ENCODE results near the gene NOS1AP. TPM values are rescaled to one million over a fixed set of nuclear protein-coding genes. Genes with fewer than 3 reads are reported as not detected.

NOS1AP gene
- total and polyA plus RNA-seq, 8 donors: 0.25 to 13.8 (median 6.2) TPM

GRCh38 chr1:162383516-162383915 lies 314.0 kb downstream of the NOS1AP start:
- no peaks in the 10 kb centered on the region for H3K27me3 ChIP-seq
- intact Hi-C loops (cut with DNase I; ENCODE audit: low total_unique reads): no loop called here
- H3K9me3 ChIP-seq: no peaks in the 10 kb centered on the region
- peaks cover 0 to 9% (median 3%) of the 10 kb centered on the region in 4 donors for H3K4me1 ChIP-seq
- peaks cover 0 to 43% (median 15%) of the 10 kb centered on the region in 4 donors for H3K36me3 ChIP-seq
- no peak for DNase-seq
- TF ChIP-seq EP300 (IDR thresholded peaks at IDR 0.05) (no peak), POLR2AphosphoS5 (IDR thresholded peaks at IDR 0.05) (no peak), POLR2A (IDR thresholded peaks at IDR 0.05) (no peak)
- TF ChIP-seq, protein P1, sequence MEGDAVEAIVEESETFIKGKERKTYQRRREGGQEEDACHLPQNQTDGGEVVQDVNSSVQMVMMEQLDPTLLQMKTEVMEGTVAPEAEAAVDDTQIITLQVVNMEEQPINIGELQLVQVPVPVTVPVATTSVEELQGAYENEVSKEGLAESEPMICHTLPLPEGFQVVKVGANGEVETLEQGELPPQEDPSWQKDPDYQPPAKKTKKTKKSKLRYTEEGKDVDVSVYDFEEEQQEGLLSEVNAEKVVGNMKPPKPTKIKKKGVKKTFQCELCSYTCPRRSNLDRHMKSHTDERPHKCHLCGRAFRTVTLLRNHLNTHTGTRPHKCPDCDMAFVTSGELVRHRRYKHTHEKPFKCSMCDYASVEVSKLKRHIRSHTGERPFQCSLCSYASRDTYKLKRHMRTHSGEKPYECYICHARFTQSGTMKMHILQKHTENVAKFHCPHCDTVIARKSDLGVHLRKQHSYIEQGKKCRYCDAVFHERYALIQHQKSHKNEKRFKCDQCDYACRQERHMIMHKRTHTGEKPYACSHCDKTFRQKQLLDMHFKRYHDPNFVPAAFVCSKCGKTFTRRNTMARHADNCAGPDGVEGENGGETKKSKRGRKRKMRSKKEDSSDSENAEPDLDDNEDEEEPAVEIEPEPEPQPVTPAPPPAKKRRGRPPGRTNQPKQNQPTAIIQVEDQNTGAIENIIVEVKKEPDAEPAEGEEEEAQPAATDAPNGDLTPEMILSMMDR (IDR thresholded peaks at IDR 0.05): no peak
- H3K4me3 ChIP-seq: no peak overlapping the region
- 89 to 96% (median 94%) methylated on average over 8 of the region's 8 CpGs for WGBS, 5 donors
- H3K27ac ChIP-seq: no peak overlapping the region

- Histone ChIP-seq H3K4me1 (peaks cover 0 to 9% (median 3%) of the 10 kb centered on the region in 4 donors), H3K4me3 (no peak overlapping the region), H3K27ac (no peak overlapping the region), H3K36me3 (peaks cover 0 to 43% (median 15%) of the 10 kb centered on the region in 4 donors), H3K9me3 (no peaks in the 10 kb centered on the region), H3K27me3 (no peaks in the 10 kb centered on the region)
- no peak for DNase-seq
- 83 to 96% (median 95%) methylated on average over 5 to 6 of the region's 6 CpGs for WGBS, 5 donors
- intact Hi-C loops (cut with DNase I; ENCODE audit: low total_unique reads): no loop called here
- TF ChIP-seq POLR2A (IDR thresholded peaks at IDR 0.05): no peak
- TF ChIP-seq, protein P1 (IDR thresholded peaks at IDR 0.05): no peak
- TF ChIP-seq POLR2AphosphoS5 (IDR thresholded peaks at IDR 0.05): no peak
- no peak for TF ChIP-seq EP300 (IDR thresholded peaks at IDR 0.05)
Observed at GRCh38 chr1:162384116-162384515, 314.6 kb downstream of the NOS1AP start.

DNA sequence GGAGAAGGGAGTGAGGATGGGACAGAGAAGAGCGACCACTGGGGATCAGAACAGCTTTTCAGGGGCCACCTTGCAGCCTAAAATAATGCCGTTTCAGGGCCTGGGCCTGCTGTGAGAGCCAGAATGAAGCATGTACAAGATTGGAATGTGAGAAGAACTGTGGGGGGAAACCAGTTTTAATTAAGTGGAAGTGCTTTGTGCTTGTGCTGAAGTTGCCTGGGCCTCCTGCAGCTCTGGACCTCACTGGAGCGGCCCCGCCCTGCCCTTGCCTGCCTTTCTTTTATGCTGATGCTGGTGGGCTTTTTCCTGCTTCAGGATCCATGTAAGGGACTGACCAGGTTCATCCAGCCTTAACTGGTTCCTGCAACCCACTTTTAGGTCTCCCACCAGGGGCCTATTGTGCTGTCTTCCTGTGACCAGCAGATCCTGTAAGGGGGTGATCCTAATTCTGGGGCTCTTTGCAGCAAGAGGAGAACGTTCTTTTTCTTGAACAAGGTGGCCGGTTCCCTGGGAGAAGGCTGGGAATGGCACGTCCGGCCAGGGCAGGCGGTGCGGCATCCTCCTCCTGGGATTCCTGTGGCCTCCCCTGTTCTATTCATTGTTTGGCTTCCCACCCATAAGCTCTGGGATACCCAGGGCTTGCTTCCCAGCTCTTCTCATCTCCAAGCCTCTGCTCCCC lies 315.2 kb downstream of the NOS1AP start:
- no peak for TF ChIP-seq EP300 (IDR thresholded peaks at IDR 0.05)
- TF ChIP-seq POLR2A (IDR thresholded peaks at IDR 0.05): no peak
- TF ChIP-seq, protein P1 (IDR thresholded peaks at IDR 0.05): no peak
- no peak for TF ChIP-seq POLR2AphosphoS5 (IDR thresholded peaks at IDR 0.05)
- peaks cover 0 to 43% (median 15%) of the 10 kb centered on the region in 4 donors for H3K36me3 ChIP-seq
- H3K4me1 ChIP-seq: peaks cover 0 to 9% (median 3%) of the 10 kb centered on the region in 4 donors
- DNase-seq: no peak
- no peak overlapping the region for H3K27ac ChIP-seq
- H3K4me3 ChIP-seq: no peak overlapping the region
- 91 to 97% (median 94%) methylated on average over 9 to 10 of the region's 10 CpGs for WGBS, 5 donors
- H3K27me3 ChIP-seq: no peaks in the 10 kb centered on the region
- intact Hi-C loops (cut with DNase I; ENCODE audit: low total_unique reads): loop anchor here (5.0 kb wide), 1 partner anchor 332 kb away; no protein-coding TSS in a partner anchor
- no peaks in the 10 kb centered on the region for H3K9me3 ChIP-seq

DNA sequence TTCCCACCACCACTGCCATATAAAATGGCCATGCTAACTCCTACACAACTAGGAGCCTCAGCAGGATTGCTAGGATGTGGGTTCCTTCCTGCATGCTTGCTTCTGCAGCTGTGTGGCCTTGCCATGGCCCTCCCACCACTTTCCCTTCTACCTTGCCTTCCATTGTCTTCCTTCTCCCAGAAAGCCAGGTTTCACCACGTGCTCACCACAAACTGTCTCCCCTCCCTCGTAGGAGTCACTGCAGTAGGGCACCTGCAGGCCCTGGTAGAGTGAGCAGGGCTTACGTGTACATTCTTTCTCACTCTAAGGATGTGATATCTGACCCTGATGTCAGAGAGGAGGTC lies 315.8 kb downstream of the NOS1AP start:
- TF ChIP-seq POLR2AphosphoS5 (IDR thresholded peaks at IDR 0.05) (no peak), EP300 (IDR thresholded peaks at IDR 0.05) (no peak), POLR2A (IDR thresholded peaks at IDR 0.05) (no peak)
- TF ChIP-seq, protein P1 (IDR thresholded peaks at IDR 0.05): no peak
- Histone ChIP-seq H3K9me3 (no peaks in the 10 kb centered on the region), H3K4me1 (peaks cover 0 to 9% (median 3%) of the 10 kb centered on the region in 4 donors), H3K36me3 (peaks cover 0 to 43% (median 15%) of the 10 kb centered on the region in 4 donors), H3K27me3 (no peaks in the 10 kb centered on the region), H3K4me3 (no peak overlapping the region), H3K27ac (no peak overlapping the region)
- intact Hi-C loops (cut with DNase I; ENCODE audit: low total_unique reads): loop anchor here (5.0 kb wide), 1 partner anchor 333 kb away; no protein-coding TSS in a partner anchor
- WGBS, 5 donors: 69 to 92% (median 81%) methylated on average over 3 of the region's 3 CpGs
- DNase-seq: no peak

Measured in stomach (tissue), 9 donors.